GM23338 (cell line): ENCODE results near the gene IMPA2. TPM values are rescaled to one million over a fixed set of nuclear protein-coding genes. Genes with fewer than 3 reads are reported as not detected.
"Not testable (repeated sequence)": the region's sequence is repeated elsewhere in the genome, so short reads cannot be mapped to it uniquely, and the experiment has no call there.

Source experiments
- ATAC-seq: fragments of 200-7000 bp; cut with Tn5 transposase; 3 replicates; pipeline ENCODE4 v1.9.1; 2020
- DNase-seq: peaks from one replicate; pipeline ENCODE4 v3.0.0-alpha.2; 2015; ENCODE audit warnings: low spot score
- H2AFZ ChIP-seq: fragments of 200-600 bp; sonication (generic); 2 replicates; pipeline ENCODE4 v1.8.0; 2016; ENCODE audit warnings: antibody characterized with exemption, mild to moderate bottlenecking, moderate library complexity
- H3F3A ChIP-seq: fragments of 200-600 bp; sonication (generic); replicated peaks from 2 replicates; pipeline ENCODE4 v1.8.0; 2017; ENCODE audit warnings: antibody characterized with exemption, mixed run types, low read depth
- H3K27ac ChIP-seq: fragments of 200-600 bp; sonication (generic); 2 replicates; pipeline ENCODE4 v1.6.1; 2016; ENCODE audit warnings: low read depth
- H3K27me3 ChIP-seq: fragments of 200-600 bp; sonication (generic); 2 replicates; pipeline ENCODE4 v1.8.0; 2016; ENCODE audit warnings: mild to moderate bottlenecking, mixed run types, moderate library complexity; ENCODE audit not compliant: insufficient read depth
- H3K36me3 ChIP-seq: fragments of 200-600 bp; sonication (generic); 2 replicates; pipeline ENCODE4 v1.8.0; 2016; ENCODE audit warnings: mild to moderate bottlenecking; ENCODE audit not compliant: insufficient read depth
- H3K4me1 ChIP-seq: fragments of 200-600 bp; sonication (generic); 2 replicates; pipeline ENCODE4 v1.8.0; 2016; ENCODE audit warnings: mild to moderate bottlenecking, moderate library complexity; ENCODE audit not compliant: insufficient read depth
- H3K4me2 ChIP-seq: fragments of 200-600 bp; sonication (generic); 2 replicates; pipeline ENCODE4 v1.7.1; 2017; ENCODE audit warnings: mixed run types
- H3K4me3 ChIP-seq: fragments of 200-600 bp; sonication (generic); 2 replicates; pipeline ENCODE4 v1.6.1; 2016; ENCODE audit warnings: mixed run types
- H3K79me2 ChIP-seq: fragments of 200-600 bp; sonication (generic); replicated peaks from 2 replicates; pipeline ENCODE4 v1.8.0; 2017; ENCODE audit warnings: mild to moderate bottlenecking; ENCODE audit not compliant: insufficient read depth
- H3K9me2 ChIP-seq: fragments of 200-600 bp; sonication (generic); 2 replicates; pipeline ENCODE4 v1.8.0; 2017; ENCODE audit not compliant: insufficient read depth
- H4K20me1 ChIP-seq: fragments of 200-600 bp; sonication (generic); replicated peaks from 2 replicates; pipeline ENCODE4 v1.8.0; 2017; ENCODE audit warnings: mild to moderate bottlenecking; ENCODE audit not compliant: insufficient read depth
- H3K27ac Mint-ChIP-seq: 2 replicates; pipeline ENCODE4 v1.8.0; 2020; ENCODE audit warnings: inconsistent platforms, mild to moderate bottlenecking, moderate library complexity, mixed read lengths
- H3K27me3 Mint-ChIP-seq: 3 replicates; pipeline ENCODE4 v1.8.0; 2022; ENCODE audit warnings: low read depth, mild to moderate bottlenecking, moderate library complexity, mixed read lengths, inconsistent platforms; ENCODE audit not compliant: insufficient read depth, poor library complexity
- H3K36me3 Mint-ChIP-seq: 3 replicates; pipeline ENCODE4 v1.8.0; 2021; ENCODE audit warnings: low read depth, mild to moderate bottlenecking, inconsistent platforms, moderate library complexity, mixed read lengths
- H3K4me1 Mint-ChIP-seq: 3 replicates; pipeline ENCODE4 v1.8.0; 2020; ENCODE audit warnings: mild to moderate bottlenecking, inconsistent platforms, mixed read lengths
- H3K4me3 Mint-ChIP-seq: 3 replicates; pipeline ENCODE4 v1.8.0; 2021; ENCODE audit warnings: moderate library complexity, mild to moderate bottlenecking, inconsistent platforms, mixed read lengths
- H3K9me3 Mint-ChIP-seq: 3 replicates; pipeline ENCODE4 v1.8.0; 2020; ENCODE audit warnings: moderate library complexity, mild to moderate bottlenecking, inconsistent platforms, mixed read lengths
- CREB1 ChIP-seq: fragments of 250-450 bp; sonication (Bioruptor Pico); IDR thresholded peaks from 2 replicates; pipeline ENCODE4 v1.5.0; 2020; ENCODE audit warnings: low read depth, mild to moderate bottlenecking, moderate library complexity
- CTCF ChIP-seq, 2 experiments: fragments of 200-600 bp in 1 of 2; sonication (generic) in 1 of 2; conservative IDR thresholded peaks; 2 replicates each; pipeline versions ENCODE4 v1.5.1 to v1.6.1; 2016 to 2017; ENCODE audit warnings: antibody characterized with exemption in 2 of 2, low read depth in 2 of 2, mild to moderate bottlenecking in 2 of 2, moderate library complexity in 1 of 2
- ETS1 ChIP-seq: IDR thresholded peaks from 2 replicates; pipeline ENCODE4 v1.6.1; 2016; ENCODE audit warnings: antibody characterized with exemption
- EZH2 ChIP-seq: fragments of 200-600 bp; sonication (generic); IDR thresholded peaks from one replicate; pipeline ENCODE4 v1.8.0; 2017; ENCODE audit warnings: antibody characterized with exemption, mild to moderate bottlenecking, low read depth; ENCODE audit not compliant: unreplicated experiment
- JUNB ChIP-seq: IDR thresholded peaks from one replicate; pipeline ENCODE4 v1.6.1; 2016; ENCODE audit warnings: antibody characterized with exemption; ENCODE audit not compliant: unreplicated experiment
- NANOG ChIP-seq: IDR thresholded peaks from 2 replicates; pipeline ENCODE4 v1.6.1; 2016; ENCODE audit warnings: antibody characterized with exemption, borderline replicate concordance
- POLR2AphosphoS5 ChIP-seq: IDR thresholded peaks from 2 replicates; pipeline ENCODE4 v1.6.1; 2016; ENCODE audit warnings: antibody characterized with exemption, low read depth
- REST ChIP-seq: IDR thresholded peaks from one replicate; pipeline ENCODE4 v1.6.1; 2018; ENCODE audit warnings: antibody characterized with exemption; ENCODE audit not compliant: unreplicated experiment
- STAT1 ChIP-seq: IDR thresholded peaks from one replicate; pipeline ENCODE4 v1.6.1; 2016; ENCODE audit warnings: antibody characterized with exemption; ENCODE audit not compliant: unreplicated experiment
- ZNF114 ChIP-seq: fragments of 250-450 bp; sonication (Bioruptor Pico); IDR thresholded peaks from 2 replicates; pipeline ENCODE4 v1.5.0; 2020; ENCODE audit warnings: mild to moderate bottlenecking, moderate library complexity
- polyA plus RNA-seq: library from polyadenylated mRNA; unstranded; fragments of >200 nt; fragmentation: Nextera tagmentation; extraction: Ambion mirVana; gene quantifications from 2 replicates; pipeline ENCODE4 v1.2.1, GENCODE V29; 2016
- total RNA-seq: library from RNA; depleted of rRNA; stranded (reverse); fragments of >200 nt; shearing (Covaris generic); gene quantifications from 2 replicates; pipeline ENCODE4 v1.2.3, GENCODE V29; 2014

IMPA2 gene
- total and polyA plus RNA-seq, 2 experiments from 2014 or later: 50.4 to 122 TPM

GRCh38 chr18:11970836-11971226 is 10.5 kb upstream of the IMPA2 start:
- H3K27me3 ChIP-seq, H3K4me2 ChIP-seq, H3K9me2 ChIP-seq, H3K4me1 ChIP-seq, H3K4me1 Mint-ChIP-seq, H3F3A ChIP-seq, H3K4me3 Mint-ChIP-seq, H3K27ac Mint-ChIP-seq, H3K79me2 ChIP-seq, H3K36me3 Mint-ChIP-seq, H4K20me1 ChIP-seq, H3K36me3 ChIP-seq, H2AFZ ChIP-seq, ATAC-seq, DNase-seq, H3K27me3 Mint-ChIP-seq, H3K9me3 Mint-ChIP-seq, H3K4me3 ChIP-seq, H3K27ac ChIP-seq: not testable (repeated sequence)

GRCh38 chr18:11972371-11973174 is 8.7 kb upstream of the IMPA2 start:
- H4K20me1 ChIP-seq: no peaks in the 10 kb centered on the region
- H3K27me3 Mint-ChIP-seq: peaks cover 3% of the 10 kb centered on the region
- TF ChIP-seq ETS1 (no peak), EZH2 (no peak), REST (no peak), JUNB (no peak), CTCF (conservative IDR thresholded peaks at IDR 0.05; ENCODE audit: low read depth in 2 of 2) (no peak), NANOG (no peak), POLR2AphosphoS5 (no peak), ZNF114 (CRISPR knock-in tag) (no peak), STAT1 (no peak), CREB1 (CRISPR knock-in tag) (no peak)
- no peaks in the 10 kb centered on the region for H3K9me3 Mint-ChIP-seq
- H3K79me2 ChIP-seq: no peaks in the 10 kb centered on the region
- no peak overlapping the region for H3K27ac Mint-ChIP-seq
- no peak overlapping the region for H3K4me3 ChIP-seq
- H3K36me3 ChIP-seq: no peaks in the 10 kb centered on the region
- H3K27me3 ChIP-seq: no peaks in the 10 kb centered on the region
- H3K36me3 Mint-ChIP-seq: no peaks in the 10 kb centered on the region
- ATAC-seq (peak; percentile 54), DNase-seq (peak; percentile 44)
- no peaks in the 10 kb centered on the region for H3K4me1 ChIP-seq
- no peak overlapping the region for H3K4me3 Mint-ChIP-seq
- H3K4me1 Mint-ChIP-seq: peaks cover 3% of the 10 kb centered on the region; the same call in 1 of the 3 replicates
- H3K4me2 ChIP-seq: no peak overlapping the region
- no peaks in the 10 kb centered on the region for H3F3A ChIP-seq
- H2AFZ ChIP-seq: peak overlapping the region; percentile 93
- no peak overlapping the region for H3K27ac ChIP-seq
- no peaks in the 10 kb centered on the region for H3K9me2 ChIP-seq
